Left ventricle myocardium inferior (tissue), 1 donor: ENCODE data around the gene SUSD1. TPM values are rescaled to one million over a fixed set of nuclear protein-coding genes. Genes with fewer than 3 reads are reported as not detected.

Source experiments
- DNase-seq: peaks from one replicate; pipeline ENCODE4 v3.0.0-alpha.2; 2020
- H3K27ac ChIP-seq: fragments of 200-600 bp; replicated peaks from 2 replicates; pipeline ENCODE4 v1.8.0; 2021
- H3K27me3 ChIP-seq: fragments of 200-600 bp; 2 replicates; pipeline ENCODE4 v1.8.0; 2021; ENCODE audit warnings: low read depth
- H3K36me3 ChIP-seq: fragments of 200-600 bp; 2 replicates; pipeline ENCODE4 v1.8.0; 2021
- H3K4me1 ChIP-seq: fragments of 200-600 bp; 2 replicates; pipeline ENCODE4 v1.8.0; 2021
- H3K4me3 ChIP-seq: fragments of 200-600 bp; 2 replicates; pipeline ENCODE4 v1.8.0; 2021; ENCODE audit warnings: mild to moderate bottlenecking, moderate library complexity
- H3K9me3 ChIP-seq: fragments of 200-600 bp; replicated peaks from 2 replicates; pipeline ENCODE4 v1.8.0; 2021
- CTCF ChIP-seq: fragments of 200-600 bp; IDR thresholded peaks from 2 replicates; pipeline ENCODE4 v1.8.0; 2021; ENCODE audit warnings: antibody characterized with exemption, mild to moderate bottlenecking, borderline replicate concordance
- intact Hi-C: fragments of 100-400 bp; cut with micrococcal nuclease; formaldehyde crosslinking; loops from one replicate; pipeline ENCODE4 v1.11.0; 2022
- total RNA-seq: library from RNA; stranded (reverse); fragmentation: NEBNext Ultra II Directional; extraction: Animal tissue kit (Norgen Biotek cat#: 25700); gene quantifications from one replicate; pipeline ENCODE4 v1.2.1, GENCODE V29; 2021
- donor health status: DM: no; HTN: yes; CAD: no; lungs with severe emphysema.

SUSD1 gene
- total RNA-seq, 1 donor from 2014 or later = 5.1 TPM

- Histone ChIP-seq H3K4me1 (no peaks in the 10 kb centered on the region), H3K36me3 (no peaks in the 10 kb centered on the region), H3K27ac (no peak overlapping the region), H3K9me3 (no peaks in the 10 kb centered on the region), H3K27me3 (no peaks in the 10 kb centered on the region), H3K4me3 (no peak overlapping the region)
- DNase-seq = no peak
- TF ChIP-seq CTCF = no peak
- intact Hi-C loops = no loop called here
Measured at GRCh38 chr9:112002131-112002846, 172.8 kb downstream of the SUSD1 start.

GRCh38 chr9:112000743-112001142 is 174.4 kb downstream of the SUSD1 start:
- intact Hi-C loops = no loop called here
- Histone ChIP-seq H3K9me3 (no peaks in the 10 kb centered on the region), H3K36me3 (no peaks in the 10 kb centered on the region), H3K4me3 (no peak overlapping the region), H3K27ac (no peak overlapping the region), H3K4me1 (no peaks in the 10 kb centered on the region), H3K27me3 (no peaks in the 10 kb centered on the region)
- TF ChIP-seq CTCF = no peak
- no peak for DNase-seq

GRCh38 chr9:111999319-111999718 is 175.8 kb downstream of the SUSD1 start:
- Histone ChIP-seq H3K4me3 (no peak overlapping the region), H3K4me1 (no peaks in the 10 kb centered on the region), H3K9me3 (no peaks in the 10 kb centered on the region), H3K27me3 (no peaks in the 10 kb centered on the region), H3K36me3 (no peaks in the 10 kb centered on the region), H3K27ac (no peak overlapping the region)
- TF ChIP-seq CTCF = no peak
- intact Hi-C loops = no loop called here
- no peak for DNase-seq

GRCh38 chr9:111997831-111998230 is 177.3 kb downstream of the SUSD1 start:
- H3K27ac ChIP-seq = no peak overlapping the region
- H3K4me3 ChIP-seq = no peak overlapping the region
- H3K36me3 ChIP-seq = no peaks in the 10 kb centered on the region
- TF ChIP-seq CTCF = no peak
- intact Hi-C loops = no loop called here
- H3K4me1 ChIP-seq = no peaks in the 10 kb centered on the region
- no peaks in the 10 kb centered on the region for H3K27me3 ChIP-seq
- no peak for DNase-seq
- H3K9me3 ChIP-seq = no peaks in the 10 kb centered on the region

GRCh38 chr9:111994831-111995458 is 180.2 kb downstream of the SUSD1 start:
- Histone ChIP-seq H3K36me3 (no peaks in the 10 kb centered on the region), H3K4me1 (no peaks in the 10 kb centered on the region), H3K27me3 (no peaks in the 10 kb centered on the region), H3K4me3 (no peak overlapping the region), H3K9me3 (peaks cover 15% of the 10 kb centered on the region), H3K27ac (no peak overlapping the region)
- intact Hi-C loops = no loop called here
- no peak for TF ChIP-seq CTCF
- no peak for DNase-seq
